ENCODE results near the gene TMPRSS2.

The TMPRSS2 gene

GRCh38 chr21:41509145-41509496 is 1.2 kb upstream of the TMPRSS2 start:
- DNase-seq = no peak

- no peak for DNase-seq
Measured at GRCh38 chr21:41508415-41509144, 622 bp upstream of the TMPRSS2 start.

- DNase-seq = no peak
Measured at GRCh38 chr21:41506611-41507520, 1.1 kb downstream of the TMPRSS2 start.

GRCh38 chr21:41506005-41506594 is 1.9 kb downstream of the TMPRSS2 start:
- no peak for DNase-seq

GRCh38 chr21:41504030-41504429 is 3.9 kb downstream of the TMPRSS2 start:
- DNase-seq = no peak

- no peak for DNase-seq
Measured at GRCh38 chr21:41503331-41503730, 4.6 kb downstream of the TMPRSS2 start.

- no peak for DNase-seq
Measured at GRCh38 chr21:41501919-41502318, 6.0 kb downstream of the TMPRSS2 start.

- no peak for DNase-seq
Measured at GRCh38 chr21:41500931-41501381, 7.0 kb downstream of the TMPRSS2 start.

GRCh38 chr21:41500363-41500762 is 7.6 kb downstream of the TMPRSS2 start:
- DNase-seq = no peak

- no peak for DNase-seq
Measured at GRCh38 chr21:41499920-41500319, 8.0 kb downstream of the TMPRSS2 start.

GRCh38 chr21:41497788-41498187 is 10.2 kb downstream of the TMPRSS2 start:
- no peak for DNase-seq

- no peak for DNase-seq
Measured at GRCh38 chr21:41497008-41497407, 10.9 kb downstream of the TMPRSS2 start.

- DNase-seq = no peak
Measured at GRCh38 chr21:41494242-41494641, 13.7 kb downstream of the TMPRSS2 start.

GRCh38 chr21:41491412-41491811 is 16.5 kb downstream of the TMPRSS2 start:
- no peak for DNase-seq

- no peak for DNase-seq
Measured at GRCh38 chr21:41490330-41490729, 17.6 kb downstream of the TMPRSS2 start.

GRCh38 chr21:41489329-41489728 is 18.6 kb downstream of the TMPRSS2 start:
- no peak for DNase-seq

- no peak for DNase-seq
Measured at GRCh38 chr21:41488080-41488479, 19.9 kb downstream of the TMPRSS2 start.

GRCh38 chr21:41487082-41487481 is 20.9 kb downstream of the TMPRSS2 start:
- no peak for DNase-seq

- DNase-seq = no peak
Measured at GRCh38 chr21:41483973-41484372, 24.0 kb downstream of the TMPRSS2 start.

- no peak for DNase-seq
Measured at GRCh38 chr21:41483415-41483814, 24.5 kb downstream of the TMPRSS2 start.

GRCh38 chr21:41482980-41483379 is 25.0 kb downstream of the TMPRSS2 start:
- no peak for DNase-seq

- no peak for DNase-seq
Measured at GRCh38 chr21:41482301-41482700, 25.7 kb downstream of the TMPRSS2 start.

- no peak for DNase-seq
Measured at GRCh38 chr21:41481191-41481590, 26.8 kb downstream of the TMPRSS2 start.
